HTR-8/SVneo (cell line): Measurements from ENCODE around the gene UGT1A3.
"Not testable (repeated sequence)": the region's sequence is repeated elsewhere in the genome, so short reads cannot be mapped to it uniquely, and the experiment has no call there.

Experiments
- DNase-seq: peaks from one replicate; pipeline ENCODE4 v3.0.0; 2011; ENCODE audit warnings: low spot score, mixed read lengths; ENCODE audit not compliant: insufficient read length
- FAIRE-seq: peaks from 2 replicates; lab custom pipeline; 2011; peaks lifted over from hg19 to GRCh38; lab: Jason Lieb, UNC

Gene UGT1A3

DNA sequence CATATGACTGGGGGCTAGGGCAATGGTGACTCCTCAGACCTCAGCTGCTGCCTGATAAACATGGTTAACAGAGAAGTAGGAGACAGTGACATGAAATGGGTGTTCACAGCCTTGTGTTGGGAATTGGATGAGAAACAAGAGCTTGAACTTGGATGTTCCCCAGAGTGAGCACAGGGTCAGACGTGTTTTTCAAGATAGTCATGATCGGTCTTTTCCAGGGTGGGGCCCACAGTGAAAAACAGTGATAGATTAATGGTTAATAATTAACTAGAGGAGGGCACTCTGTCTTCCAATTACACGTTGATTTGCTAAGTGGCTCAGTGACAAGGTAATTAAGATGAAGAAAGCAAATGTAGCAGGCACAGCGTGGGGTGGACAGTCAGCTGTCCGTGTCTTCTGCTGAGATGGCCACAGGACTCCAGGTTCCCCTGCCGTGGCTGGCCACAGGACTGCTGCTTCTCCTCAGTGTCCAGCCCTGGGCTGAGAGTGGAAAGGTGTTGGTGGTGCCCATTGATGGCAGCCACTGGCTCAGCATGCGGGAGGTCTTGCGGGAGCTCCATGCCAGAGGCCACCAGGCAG lies at the start of gene UGT1A3:
UGT1A3 (plus strand) TSS at position 320 of the 579 bp plus-strand sequence; CDS start at position 405, 85 bp downstream.
- DNase-seq (no peak), FAIRE-seq (no peak)

- FAIRE-seq: no peak
Measured at GRCh38 chr2:233679196-233679595, 49.6 kb upstream of the UGT1A3 start.

DNA sequence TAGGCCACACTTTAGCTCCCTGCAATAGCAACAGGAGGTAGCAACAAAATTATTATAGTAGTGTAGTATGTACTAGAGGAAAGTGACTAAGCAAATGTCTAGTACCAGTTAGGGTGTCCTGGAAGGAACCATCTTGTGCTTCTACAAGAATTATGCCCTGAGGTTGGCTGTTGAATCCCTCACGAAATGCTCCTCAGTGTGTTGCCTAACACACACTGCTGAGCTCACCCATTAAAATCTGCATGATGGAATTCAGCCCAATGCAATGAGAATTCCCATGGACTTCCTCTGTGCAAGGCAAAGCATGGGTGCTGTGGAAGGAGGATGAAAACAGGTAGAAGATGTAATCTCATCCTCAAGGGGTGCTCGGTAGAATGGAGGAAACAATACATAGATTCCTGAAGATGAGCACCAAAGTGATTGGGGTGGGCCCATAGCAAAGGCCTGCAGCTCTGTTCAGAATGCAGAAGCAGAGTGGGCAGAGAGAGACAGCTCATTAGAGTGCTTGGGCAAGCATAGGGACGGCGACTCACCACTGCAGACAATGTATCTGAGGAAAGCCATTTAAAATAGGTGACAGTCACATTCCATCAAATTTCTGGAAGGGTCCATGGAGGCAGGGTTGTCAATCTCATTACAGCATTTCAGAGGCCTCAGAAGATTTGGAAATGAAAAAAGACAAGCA lies 48.3 kb upstream of the UGT1A3 start:
- DNase-seq (no peak), FAIRE-seq (no peak)

More at GRCh38 chr2:233679196-233679595, 49.6 kb upstream of the UGT1A3 start:
- no peak for DNase-seq

DNA sequence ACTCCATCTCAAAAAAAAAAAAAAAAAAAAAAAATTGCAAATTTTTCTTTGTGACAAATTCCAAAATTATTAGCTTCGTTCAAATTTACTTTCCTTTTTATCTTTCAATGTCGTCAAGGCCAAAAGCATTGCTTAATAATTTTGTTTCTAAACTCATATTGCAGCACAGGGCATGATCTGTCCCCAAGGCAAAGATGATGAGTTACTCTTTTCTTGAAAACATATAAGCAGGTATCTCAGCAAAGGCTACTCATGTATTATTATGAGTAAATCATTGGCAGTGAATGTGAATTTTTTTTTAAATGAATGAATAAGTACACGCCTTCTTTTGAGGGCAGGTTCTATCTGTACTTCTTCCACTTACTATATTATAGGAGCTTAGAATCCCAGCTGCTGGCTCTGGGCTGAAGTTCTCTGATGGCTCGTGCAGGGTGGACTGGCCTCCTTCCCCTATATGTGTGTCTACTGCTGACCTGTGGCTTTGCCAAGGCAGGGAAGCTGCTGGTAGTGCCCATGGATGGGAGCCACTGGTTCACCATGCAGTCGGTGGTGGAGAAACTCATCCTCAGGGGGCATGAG lies 47.2 kb upstream of the UGT1A3 start, which contains the start of gene UGT1A7:
UGT1A7 (plus strand) TSS at position 381 of the 579 bp plus-strand sequence; CDS start at position 418, 37 bp downstream.
- DNase-seq: no peak
- FAIRE-seq: no peak

DNA sequence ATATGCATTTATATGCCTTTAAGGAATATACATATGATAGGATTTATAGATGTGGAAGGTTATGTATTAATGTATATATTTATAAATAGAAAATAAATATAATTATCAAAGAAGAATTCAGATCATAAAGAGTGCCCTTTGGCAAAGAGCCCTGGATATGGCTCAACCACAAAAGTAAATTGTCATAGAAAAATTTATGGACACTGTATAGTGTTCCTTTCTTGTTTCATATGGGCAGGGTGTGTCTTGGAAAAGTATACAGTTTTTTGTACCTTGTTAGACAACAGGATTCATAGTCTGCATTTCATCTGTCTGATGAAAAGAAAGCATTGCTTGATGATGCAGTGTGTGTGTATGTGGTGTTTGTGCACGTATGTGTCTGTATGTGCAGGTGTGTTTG lies 44.2 kb upstream of the UGT1A3 start:
- no peak for DNase-seq
- FAIRE-seq: no peak

DNA sequence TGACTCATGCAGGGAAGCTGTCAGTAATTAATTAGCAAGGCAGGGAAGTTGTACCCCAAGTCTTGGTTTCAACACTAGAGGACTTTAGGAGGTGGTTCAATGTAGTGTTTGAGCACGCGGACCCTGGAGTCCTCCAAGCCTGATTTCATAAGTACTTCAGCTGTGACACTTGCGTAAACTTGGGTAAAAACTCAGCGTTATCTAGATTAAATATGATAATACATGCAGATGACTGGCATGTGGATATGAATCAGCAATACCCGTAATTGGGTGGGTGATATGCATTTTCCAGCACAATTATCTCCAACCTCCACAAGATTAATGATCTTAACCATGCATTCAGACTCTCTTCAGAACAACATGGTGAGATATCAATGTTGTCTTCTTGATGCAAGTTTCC lies 41.9 kb upstream of the UGT1A3 start:
- DNase-seq: no peak

GRCh38 chr2:233688341-233688740 lies 40.5 kb upstream of the UGT1A3 start:
- DNase-seq: no peak
- FAIRE-seq: no peak

More for the DNA sequence above, 41.9 kb upstream of the UGT1A3 start:
- FAIRE-seq: no peak

GRCh38 chr2:233689031-233689430 lies 39.8 kb upstream of the UGT1A3 start:
- FAIRE-seq (no peak), DNase-seq (no peak)

DNA sequence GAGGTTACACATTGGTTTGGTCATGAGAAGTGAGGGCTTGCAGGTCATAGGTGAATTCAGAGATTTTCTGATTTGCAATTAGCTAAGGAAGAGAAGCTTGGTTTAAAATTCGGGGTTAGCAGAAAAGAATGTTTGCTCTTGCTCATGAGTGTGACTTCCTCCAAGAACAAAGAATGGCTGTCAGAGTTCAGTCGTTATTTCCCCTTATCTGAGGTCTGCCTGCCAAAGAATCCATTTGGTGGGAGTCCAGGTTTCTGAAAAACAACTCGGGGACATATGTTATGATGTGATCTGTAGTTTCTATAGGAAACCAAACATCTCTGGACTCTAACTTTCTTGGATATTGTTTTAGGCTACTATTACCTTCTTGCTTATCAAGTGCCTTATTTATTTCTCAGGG lies 39.3 kb upstream of the UGT1A3 start:
- no peak for DNase-seq
- no peak for FAIRE-seq

DNA sequence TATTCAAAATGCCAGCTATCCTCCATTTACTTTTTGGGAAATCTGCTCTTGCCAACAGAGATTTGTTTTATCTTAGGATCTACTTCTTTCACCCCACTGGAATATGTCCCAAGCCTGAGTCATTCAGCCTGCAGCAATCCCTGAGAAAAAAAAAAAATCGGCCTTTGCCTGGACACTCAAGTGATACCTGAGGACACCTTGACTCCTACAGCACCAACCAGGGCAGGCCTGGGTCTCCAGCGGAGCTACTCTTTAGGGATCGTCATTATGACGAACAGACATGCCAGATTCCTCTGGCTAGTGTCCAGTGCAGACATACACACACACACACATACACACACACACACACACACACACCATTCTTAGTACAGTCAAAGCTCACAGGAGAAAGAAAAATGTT lies 38.4 kb upstream of the UGT1A3 start:
- FAIRE-seq: no peak
- no peak for DNase-seq

- FAIRE-seq (no peak), DNase-seq (no peak)
Measured at GRCh38 chr2:233691443-233692433, 37.1 kb upstream of the UGT1A3 start.

GRCh38 chr2:233692648-233693047 lies 36.2 kb upstream of the UGT1A3 start, which contains the start of gene UGT1A6:
Gene UGT1A6, plus strand, starts transcription at chr2:233692890. Its CDS starts 115 bp downstream, at chr2:233693005.
- DNase-seq: no peak
- FAIRE-seq: no peak

- no peak for DNase-seq
Measured at GRCh38 chr2:233693963-233694362, 34.9 kb upstream of the UGT1A3 start.

GRCh38 chr2:233698740-233699139 lies 30.1 kb upstream of the UGT1A3 start:
- no peak for DNase-seq
- FAIRE-seq: no peak

More at GRCh38 chr2:233693963-233694362, 34.9 kb upstream of the UGT1A3 start:
- FAIRE-seq: no peak

GRCh38 chr2:233699424-233700027 lies 29.3 kb upstream of the UGT1A3 start:
- no peak for FAIRE-seq
- no peak for DNase-seq

DNA sequence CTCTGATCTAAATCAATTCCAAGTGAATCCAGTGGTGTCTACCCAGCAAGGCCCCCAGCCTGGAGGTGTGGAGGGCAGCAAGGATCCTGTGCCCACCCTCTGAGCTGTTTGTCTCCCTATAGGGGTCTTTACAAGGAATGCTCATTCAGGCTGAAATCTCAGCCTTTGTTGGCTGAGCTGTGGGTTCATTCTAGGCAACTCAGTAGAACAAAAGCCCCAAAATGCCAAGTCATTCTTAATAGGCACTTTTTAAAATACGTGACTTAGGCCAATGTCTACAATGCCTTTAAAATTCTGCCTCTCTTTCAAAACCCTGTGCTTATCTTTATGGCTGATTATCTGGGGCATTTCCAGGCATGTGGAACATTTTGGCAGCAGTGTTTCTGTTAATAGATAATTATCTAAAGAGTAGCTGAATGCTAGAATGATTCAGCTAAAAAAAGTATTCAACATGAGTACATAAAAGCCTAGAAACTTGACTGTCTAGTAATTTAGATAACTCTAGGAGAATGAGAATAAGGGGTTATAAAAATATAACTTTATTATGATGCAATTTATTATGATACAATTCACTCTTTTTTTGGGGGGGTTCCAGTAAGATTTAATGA lies 28.7 kb upstream of the UGT1A3 start:
- DNase-seq (no peak), FAIRE-seq (no peak)

GRCh38 chr2:233700842-233701241 lies 28.0 kb upstream of the UGT1A3 start:
- DNase-seq, FAIRE-seq: not testable (repeated sequence)

DNA sequence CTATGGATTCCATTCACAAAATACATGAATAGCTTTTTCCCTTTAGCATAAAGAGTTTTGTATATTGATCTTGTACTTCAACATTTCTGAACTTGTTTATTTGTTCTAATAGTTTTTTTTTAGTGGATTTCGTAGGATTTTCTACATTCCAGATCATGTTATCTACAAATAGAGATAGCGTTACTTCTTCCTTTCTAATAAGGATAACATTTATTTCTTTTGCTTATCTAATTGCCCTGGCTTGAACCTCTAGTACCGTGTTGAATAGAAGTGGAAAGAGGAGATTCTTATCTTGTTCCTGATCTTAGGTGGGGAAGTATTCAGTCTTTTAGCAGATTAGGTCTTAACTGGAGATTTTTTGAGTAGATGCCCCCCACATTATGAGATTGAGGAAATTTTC lies 26.6 kb upstream of the UGT1A3 start:
- FAIRE-seq (no peak), DNase-seq (no peak)

DNA sequence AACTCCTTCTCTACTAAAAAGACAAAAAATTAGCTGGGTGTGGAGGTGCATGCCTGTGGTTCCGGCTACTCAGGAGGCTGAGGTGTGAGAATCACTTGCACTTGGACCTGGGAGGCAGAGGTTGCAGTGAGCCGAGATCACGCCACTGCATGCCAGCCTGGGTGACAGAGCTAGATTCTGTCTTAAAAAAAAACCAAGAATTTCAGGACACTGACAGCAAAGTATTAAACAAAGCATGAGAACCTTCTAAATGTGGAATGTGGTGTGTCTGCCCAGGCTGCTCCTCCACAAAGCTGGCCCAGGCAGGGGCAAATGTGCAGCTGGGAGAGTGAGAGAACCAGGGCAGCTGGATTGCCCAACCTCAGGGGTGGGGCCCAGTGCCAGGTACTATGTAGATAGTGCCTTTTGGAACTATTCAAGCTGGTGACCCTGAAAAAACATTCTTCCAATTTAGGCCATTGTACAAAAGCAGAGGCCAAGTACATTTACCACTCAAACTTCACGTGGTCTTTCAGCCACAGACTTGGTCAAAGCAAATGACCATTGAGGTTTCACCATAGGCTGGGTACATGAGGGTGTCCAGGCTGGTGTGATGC lies 22.8 kb upstream of the UGT1A3 start:
- no peak for DNase-seq
- FAIRE-seq: no peak
